ENCODE results near the gene FDCSP.

GRCh38 chr4:70280567-70280966 is 54.6 kb downstream of the FDCSP start:
- TF ChIP-seq TCF12 (IDR thresholded peaks at IDR 0.05): no peak
- no peak for TF ChIP-seq CTCF (IDR thresholded peaks at IDR 0.05)
- no peak for TF ChIP-seq RXRA (IDR thresholded peaks at IDR 0.05; ENCODE audit: borderline replicate concordance, low read depth)

Measured in SK-N-SH (cell line).